GM13976 (cell line): Measurements from ENCODE around the gene TSPAN33.
A peak's percentile ranks its signal among the peaks of the same experiment; 100 is the strongest.

ENCODE experiments used
- DNase-seq: peaks from one replicate; pipeline ENCODE4 v3.0.0; 2012; ENCODE audit warnings: low spot score
- in situ Hi-C: fragments of 300-500 bp; cut with MboI; formaldehyde crosslinking; loops from one replicate; pipeline ENCODE4 v1.12.0; 2022; ENCODE audit warnings: low sequenced_read_pairs, mixed read lengths, inconsistent platforms; ENCODE audit not compliant: unreplicated experiment
- TF ChIP-seq, protein P1 (sequence below): IDR thresholded peaks from 2 replicates; pipeline ENCODE4 v1.5.1; 2012; ENCODE audit warnings: borderline replicate concordance, mild to moderate bottlenecking; ENCODE audit not compliant: insufficient read depth; ENCODE audit errors: extremely low read depth, missing control alignments, control extremely low read depth

The TSPAN33 gene

DNA sequence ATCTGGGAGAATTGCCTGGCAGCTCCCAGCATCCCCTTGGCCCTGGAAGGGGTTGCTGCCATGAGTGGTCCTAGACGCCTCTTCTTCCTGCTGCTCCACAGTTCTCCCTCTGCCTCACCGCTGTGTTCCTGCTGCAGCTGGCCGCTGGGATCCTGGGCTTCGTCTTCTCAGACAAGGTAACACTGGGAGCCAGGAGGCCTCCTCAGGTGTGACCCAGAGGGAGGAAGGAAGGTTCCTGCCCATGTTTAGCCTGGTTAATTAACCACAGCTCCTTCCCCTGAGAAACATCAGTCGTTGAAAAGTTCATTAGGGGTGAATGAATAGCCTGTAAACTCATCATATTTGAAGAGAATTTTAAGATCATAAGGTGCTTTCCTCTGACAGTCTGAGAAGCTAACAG is 18.2 kb downstream of the TSPAN33 start:
- in situ Hi-C loops, result no loop called here
- DNase-seq, result no peak
- TF ChIP-seq, protein P1, sequence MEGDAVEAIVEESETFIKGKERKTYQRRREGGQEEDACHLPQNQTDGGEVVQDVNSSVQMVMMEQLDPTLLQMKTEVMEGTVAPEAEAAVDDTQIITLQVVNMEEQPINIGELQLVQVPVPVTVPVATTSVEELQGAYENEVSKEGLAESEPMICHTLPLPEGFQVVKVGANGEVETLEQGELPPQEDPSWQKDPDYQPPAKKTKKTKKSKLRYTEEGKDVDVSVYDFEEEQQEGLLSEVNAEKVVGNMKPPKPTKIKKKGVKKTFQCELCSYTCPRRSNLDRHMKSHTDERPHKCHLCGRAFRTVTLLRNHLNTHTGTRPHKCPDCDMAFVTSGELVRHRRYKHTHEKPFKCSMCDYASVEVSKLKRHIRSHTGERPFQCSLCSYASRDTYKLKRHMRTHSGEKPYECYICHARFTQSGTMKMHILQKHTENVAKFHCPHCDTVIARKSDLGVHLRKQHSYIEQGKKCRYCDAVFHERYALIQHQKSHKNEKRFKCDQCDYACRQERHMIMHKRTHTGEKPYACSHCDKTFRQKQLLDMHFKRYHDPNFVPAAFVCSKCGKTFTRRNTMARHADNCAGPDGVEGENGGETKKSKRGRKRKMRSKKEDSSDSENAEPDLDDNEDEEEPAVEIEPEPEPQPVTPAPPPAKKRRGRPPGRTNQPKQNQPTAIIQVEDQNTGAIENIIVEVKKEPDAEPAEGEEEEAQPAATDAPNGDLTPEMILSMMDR, result no peak

- TF ChIP-seq, protein P1, result peak; percentile 50
- in situ Hi-C loops, result no loop called here
- DNase-seq, result peak; percentile 60
Observed at GRCh38 chr7:129163875-129164544, 19.5 kb downstream of the TSPAN33 start.

GRCh38 chr7:129166745-129167144 is 22.2 kb downstream of the TSPAN33 start:
- DNase-seq, result peak; percentile 72
- in situ Hi-C loops, result no loop called here
- TF ChIP-seq, protein P1, result no peak

DNA sequence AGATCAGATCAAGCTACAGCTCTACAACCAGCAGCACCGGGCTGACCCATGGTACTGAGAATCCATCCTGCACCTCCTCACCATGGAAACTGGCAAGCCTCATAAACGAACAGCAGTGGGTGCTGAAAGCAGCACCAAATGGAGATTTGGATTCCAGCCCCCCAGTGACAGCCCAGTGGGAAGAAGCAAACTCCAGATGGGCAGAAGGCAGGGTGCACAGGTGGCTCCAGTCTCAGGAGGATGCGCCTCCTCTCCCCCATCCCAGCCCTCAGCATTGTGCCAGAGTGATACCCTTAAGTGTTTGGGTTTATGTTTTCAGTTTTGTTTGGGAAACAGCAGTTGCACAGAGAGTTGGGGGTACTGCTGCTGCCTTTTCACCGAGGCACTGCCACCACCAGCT is 23.3 kb downstream of the TSPAN33 start:
- DNase-seq, result no peak
- TF ChIP-seq, protein P1, result no peak
- in situ Hi-C loops, result no loop called here

GRCh38 chr7:129168231-129169021 is 23.9 kb downstream of the TSPAN33 start:
- in situ Hi-C loops, result no loop called here
- no peak for DNase-seq
- TF ChIP-seq, protein P1, result no peak

- in situ Hi-C loops, result no loop called here
- peak; percentile 83 for DNase-seq
- TF ChIP-seq, protein P1, result no peak
Observed at GRCh38 chr7:129169171-129169671, 24.7 kb downstream of the TSPAN33 start.
